Panc1 (cell line): ENCODE data around the gene CNTN1. TPM values are rescaled to one million over a fixed set of nuclear protein-coding genes. Genes with fewer than 3 reads are reported as not detected.

Experiments used
- ATAC-seq: fragments of 200-7000 bp; cut with Tn5 transposase; 2 replicates; pipeline ENCODE4 v1.9.1; 2020; ENCODE audit warnings: mild to moderate bottlenecking, moderate library complexity
- BruUV-seq: library from RNA; stranded (reverse); fragments of 400-500 nt; replicated peaks from 2 replicates; lab custom pipeline; 2021; lab: Mats Ljungman, UMichigan
- CTCF ChIA-PET: fragments of 300-600 bp; sonication (Branson Sonifier 250); formaldehyde crosslinking; loops from one replicate; lab custom pipeline; 2022; ENCODE audit warnings: antibody characterized with exemption; lab: Charles Lee
- POLR2A ChIA-PET: fragments of 300-600 bp; sonication (Branson Sonifier 250); formaldehyde crosslinking; loops from one replicate; lab custom pipeline; 2022; ENCODE audit warnings: antibody characterized with exemption; lab: Charles Lee
- DNase-seq: peaks from one replicate; pipeline ENCODE4 v3.0.0-alpha.2; 2010; ENCODE audit warnings: low read depth, low spot score
- H3K27ac ChIP-seq: 2 replicates; pipeline ENCODE4 v1.5.1; 2011; ENCODE audit warnings: mild to moderate bottlenecking, low read length, inconsistent platforms
- H3K27me3 ChIP-seq: fragments of 200-500 bp; sonication (Bioruptor generic); 2 replicates; pipeline ENCODE4 v1.6.0; 2014; ENCODE audit warnings: low read length, inconsistent platforms; ENCODE audit not compliant: control insufficient read depth, insufficient read depth
- H3K36me3 ChIP-seq: fragments of 200-500 bp; sonication (Bioruptor generic); 2 replicates; pipeline ENCODE4 v1.5.1; 2014; ENCODE audit warnings: inconsistent platforms, mild to moderate bottlenecking, low read length, moderate library complexity; ENCODE audit not compliant: control insufficient read depth, insufficient read depth
- H3K4me1 ChIP-seq: 2 replicates; pipeline ENCODE4 v1.5.1; 2011; ENCODE audit warnings: inconsistent platforms, mild to moderate bottlenecking, low read length, moderate library complexity; ENCODE audit not compliant: control insufficient read depth, insufficient read depth
- H3K4me3 ChIP-seq, 2 experiments: 2 replicates each; pipeline ENCODE4 v1.5.1; 2011 to 2012; ENCODE audit warnings: low read depth in 2 of 2, low read length in 2 of 2, mild to moderate bottlenecking in 2 of 2, inconsistent platforms in 1 of 2, moderate library complexity in 1 of 2
- H3K9me3 ChIP-seq: fragments of 200-500 bp; sonication (Bioruptor generic); 2 replicates; pipeline ENCODE4 v1.5.1; 2014; ENCODE audit warnings: low read depth, mild to moderate bottlenecking, inconsistent platforms, low read length, moderate library complexity; ENCODE audit not compliant: control insufficient read depth, insufficient read depth
- CTCF ChIP-seq: fragments of 450-650 bp; IDR thresholded peaks from 2 replicates; pipeline ENCODE4 v1.5.1; 2017; ENCODE audit warnings: mild to moderate bottlenecking
- POLR2AphosphoS5 ChIP-seq: IDR thresholded peaks from 2 replicates; pipeline ENCODE4 v1.6.1; 2012; ENCODE audit warnings: mild to moderate bottlenecking, low read depth, low read length, moderate library complexity
- REST ChIP-seq, 2 experiments: IDR thresholded peaks; 2 replicates each; pipeline ENCODE4 v1.6.1; 2011 to 2012; ENCODE audit warnings: low read depth in 2 of 2, control low read depth in 1 of 2, low read length in 1 of 2, mild to moderate bottlenecking in 1 of 2, moderate library complexity in 1 of 2; ENCODE audit not compliant: insufficient read depth in 1 of 2
- SIN3A ChIP-seq: IDR thresholded peaks from 2 replicates; pipeline ENCODE4 v1.6.1; 2012; ENCODE audit warnings: low read depth, mild to moderate bottlenecking, low read length, moderate library complexity, borderline replicate concordance; ENCODE audit not compliant: insufficient read depth
- TCF7L2 ChIP-seq: IDR thresholded peaks from 2 replicates; pipeline ENCODE4 v1.6.1; 2011; ENCODE audit warnings: mild to moderate bottlenecking, low read depth, low read length, inconsistent platforms
- in situ Hi-C: cut with HindIII; loops from 2 replicates; pipeline ENCODE4 v1.10.0; 2016; ENCODE audit warnings: low sequenced_read_pairs, low pct_unique_long_range_greater_than_20kb
- intact Hi-C: fragments of 100-400 bp; cut with micrococcal nuclease; formaldehyde crosslinking; loops from one replicate; pipeline ENCODE4 v1.10.0; 2022; ENCODE audit not compliant: unreplicated experiment
- total RNA-seq: library from RNA; stranded (reverse); gene quantifications from one replicate; pipeline ENCODE4 v1.2.1, GENCODE V29; 2021; ENCODE audit not compliant: unreplicated experiment

Gene CNTN1
- total RNA-seq, 1 experiment from 2014 or later = not detected

GRCh38 chr12:41045509-41045908 is 353.3 kb downstream of the CNTN1 start:
- H3K4me1 ChIP-seq = no peaks in the 10 kb centered on the region
- DNase-seq (no peak), ATAC-seq (no peak)
- TF ChIP-seq SIN3A (no peak), TCF7L2 (no peak), CTCF (no peak), REST (IDR thresholded peaks at IDR 0.05; ENCODE audit: insufficient read depth in 1 of 2, low read depth in 2 of 2, low read length in 1 of 2) (no peak), POLR2AphosphoS5 (no peak)
- no TSS peak for BruUV-seq
- in situ Hi-C loops = no loop called here
- ChIA-PET CTCF (no interaction called here), POLR2A (no interaction called here)
- H3K36me3 ChIP-seq = no peaks in the 10 kb centered on the region
- no peaks in the 10 kb centered on the region for H3K27me3 ChIP-seq
- intact Hi-C loops = no loop called here
- no peaks in the 10 kb centered on the region for H3K9me3 ChIP-seq
- H3K4me3 ChIP-seq = no peak overlapping the region
- H3K27ac ChIP-seq = no peak overlapping the region

GRCh38 chr12:41049033-41049432 is 356.8 kb downstream of the CNTN1 start:
- ATAC-seq = no peak
- ChIA-PET CTCF (no interaction called here), POLR2A (no interaction called here)
- intact Hi-C loops = no loop called here
- Histone ChIP-seq H3K4me1 (no peaks in the 10 kb centered on the region), H3K36me3 (no peaks in the 10 kb centered on the region), H3K9me3 (no peaks in the 10 kb centered on the region), H3K27ac (no peak overlapping the region), H3K27me3 (no peaks in the 10 kb centered on the region), H3K4me3 (no peak overlapping the region)
- no TSS peak for BruUV-seq
- DNase-seq = no peak
- in situ Hi-C loops = no loop called here
- TF ChIP-seq TCF7L2 (no peak), SIN3A (no peak), REST (IDR thresholded peaks at IDR 0.05; ENCODE audit: insufficient read depth in 1 of 2, low read depth in 2 of 2, low read length in 1 of 2) (no peak), POLR2AphosphoS5 (no peak), CTCF (no peak)
